K562 (cell line): ENCODE data around the gene PANX1. TPM values are rescaled to one million over a fixed set of nuclear protein-coding genes. Genes with fewer than 3 reads are reported as not detected.

Source experiments
- ATAC-seq: fragments of 200-7000 bp; cut with Tn5 transposase; 3 replicates; pipeline ENCODE4 v1.9.1; 2020; ENCODE audit warnings: moderate library complexity
- BruUV-seq: library from RNA; stranded (reverse); fragments of 400-500 nt; replicated peaks from 2 replicates; lab custom pipeline; 2021; lab: Mats Ljungman, UMichigan
- CTCF ChIA-PET: fragments of 300-600 bp; formaldehyde crosslinking; extraction: SDS; loops from one replicate; lab custom pipeline; 2021; ENCODE audit warnings: low intra/inter-chr PET ratio; lab: Yijun Ruan, JAX
- POLR2A ChIA-PET: fragments of 300-600, 350-650 bp; sonication (Branson Sonifier 250); formaldehyde crosslinking; extraction: SDS; loops from one replicate; lab custom pipeline; 2021; ENCODE audit warnings: antibody characterized with exemption, inconsistent platforms; lab: Yijun Ruan, JAX
- DNase-seq, 4 experiments: peaks; one replicate each; pipeline versions ENCODE4 v3.0.0 to v3.0.0-alpha.2; 2011 to 2018; ENCODE audit warnings: low spot score in 3 of 4, mixed read lengths in 3 of 4; ENCODE audit errors: extremely low read depth in 1 of 4
- FAIRE-seq: peaks from 2 replicates; lab custom pipeline; 2011; peaks lifted over from hg19 to GRCh38; lab: Jason Lieb, UNC
- H2AFZ ChIP-seq: 2 replicates; pipeline ENCODE4 v1.6.0; 2011; ENCODE audit warnings: low read depth, low read length, control low read depth, inconsistent platforms
- H3K27ac ChIP-seq: fragments of 200-600 bp; 3 replicates; pipeline ENCODE4 v1.8.0; 2011; ENCODE audit warnings: low read depth, mild to moderate bottlenecking, control low read depth, inconsistent platforms, low read length, moderate library complexity, mixed read lengths; ENCODE audit errors: extremely low read depth
- H3K27me3 ChIP-seq, 2 experiments: fragments of 300-600 bp in 1 of 2; 2 replicates in 1 of 2; 3 replicates in 1 of 2; pipeline versions ENCODE4 v1.6.0 to v1.8.0; 2011; ENCODE audit warnings: inconsistent platforms in 2 of 2, low read length in 2 of 2, mild to moderate bottlenecking in 1 of 2, mixed read lengths in 1 of 2, moderate library complexity in 1 of 2; ENCODE audit not compliant: control insufficient read depth in 2 of 2, insufficient read depth in 2 of 2
- H3K36me3 ChIP-seq: fragments of 300-600 bp; 3 replicates; pipeline ENCODE4 v1.8.0; 2011; ENCODE audit warnings: mild to moderate bottlenecking, low read length, inconsistent platforms; ENCODE audit not compliant: control insufficient read depth, insufficient read depth
- H3K4me1 ChIP-seq, 2 experiments: fragments of 200-600 bp in 1 of 2; replicated peaks in 1 of 2; 2 replicates in 1 of 2; 3 replicates in 1 of 2; pipeline versions ENCODE4 v1.5.1 to v1.8.0; 2011; ENCODE audit warnings: inconsistent platforms in 2 of 2, low read length in 2 of 2, mild to moderate bottlenecking in 1 of 2, mixed read lengths in 1 of 2, moderate library complexity in 1 of 2; ENCODE audit not compliant: control insufficient read depth in 2 of 2, insufficient read depth in 2 of 2
- H3K4me2 ChIP-seq: 2 replicates; pipeline ENCODE4 v1.6.1; 2011; ENCODE audit warnings: low read length, control low read depth, inconsistent platforms, mixed read lengths; ENCODE audit not compliant: insufficient read depth
- H3K4me3 ChIP-seq: fragments of 200-600 bp; sonication (generic), shearing (Covaris generic); 2 replicates; pipeline ENCODE4 v1.5.1; 2016; ENCODE audit warnings: control low read depth, inconsistent platforms
- H3K79me2 ChIP-seq: fragments of 200-600 bp; 3 replicates; pipeline ENCODE4 v1.8.0; 2011; ENCODE audit warnings: low read length, inconsistent platforms; ENCODE audit not compliant: control insufficient read depth, insufficient read depth
- H3K9ac ChIP-seq, 2 experiments: 2 replicates each; pipeline versions ENCODE4 v1.6.0 to v1.6.1; 2011; ENCODE audit warnings: low read depth in 2 of 2, low read length in 2 of 2, control low read depth in 1 of 2, inconsistent platforms in 1 of 2, mild to moderate bottlenecking in 1 of 2, mixed read lengths in 1 of 2; ENCODE audit not compliant: insufficient read depth in 1 of 2
- H3K9me1 ChIP-seq: one replicate; pipeline ENCODE4 v1.6.0; 2011; ENCODE audit warnings: inconsistent platforms, mild to moderate bottlenecking, low read length, moderate library complexity; ENCODE audit not compliant: control insufficient read depth, insufficient read depth
- H3K9me3 ChIP-seq: replicated peaks from 2 replicates; pipeline ENCODE4 v1.5.1; 2011; ENCODE audit warnings: low read depth, low read length, inconsistent platforms; ENCODE audit not compliant: control insufficient read depth, insufficient read depth
- H4K20me1 ChIP-seq: replicated peaks from 2 replicates; pipeline ENCODE4 v1.6.1; 2011; ENCODE audit warnings: low read length, inconsistent platforms, mixed read lengths; ENCODE audit not compliant: control insufficient read depth, insufficient read depth
- DNMT1 ChIP-seq: fragments of 450-650 bp; IDR thresholded peaks from 2 replicates; pipeline ENCODE4 v1.6.1; 2016; ENCODE audit warnings: antibody characterized with exemption, mild to moderate bottlenecking
- FOXJ2 ChIP-seq: fragments of 200-800 bp; sonication (Bioruptor generic); IDR thresholded peaks from 2 replicates; pipeline ENCODE4 v1.6.1; 2016; ENCODE audit warnings: missing genetic modification characterization, missing compliant biosample characterization
- NR2C1 ChIP-seq, 2 experiments: fragments of 450-650 bp; IDR thresholded peaks; 2 replicates each; pipeline ENCODE4 v1.6.1; 2017; ENCODE audit warnings: mild to moderate bottlenecking in 2 of 2, antibody characterized with exemption in 1 of 2, inconsistent platforms in 1 of 2, missing compliant biosample characterization in 1 of 2, missing genetic modification characterization in 1 of 2
- RBM22 ChIP-seq: fragments of 200-400 bp; formaldehyde crosslinking; IDR thresholded peaks from 2 replicates; pipeline ENCODE4 v1.6.1; 2018; ENCODE audit warnings: low read length, low read depth; ENCODE audit not compliant: poor library complexity, severe bottlenecking
- ZFP36 ChIP-seq: fragments of 150-350 bp; IDR thresholded peaks from 2 replicates; pipeline ENCODE4 v1.6.1; 2018; ENCODE audit warnings: low read length, low read depth; ENCODE audit not compliant: partially characterized antibody
- ZNF165 ChIP-seq: fragments of 250-450 bp; sonication (Bioruptor Pico); IDR thresholded peaks from 2 replicates; pipeline ENCODE4 v1.4.0; 2020; ENCODE audit warnings: borderline replicate concordance
- ZNF551 ChIP-seq: fragments of 250-450 bp; sonication (Bioruptor Pico); IDR thresholded peaks from 2 replicates; pipeline ENCODE4 v1.5.0; 2021; ENCODE audit warnings: mild to moderate bottlenecking, moderate library complexity
- WGBS: fragments of 100-300 bp; shearing (Covaris generic); methylation state at CpG from one replicate; pipeline ENCODE4 v1.1.6; 2016; ENCODE audit warnings: low coverage, mixed read lengths; ENCODE audit not compliant: insufficient coverage; ENCODE audit errors: missing lambda C conversion rate; 5-methylcytosine and 5-hydroxymethylcytosine counted together
- in situ Hi-C: fragments of 300-500 bp; cut with MboI; formaldehyde crosslinking; loops from 4 replicates; pipeline ENCODE4 v1.15.0; 2018; ENCODE audit warnings: inconsistent platforms, mixed read lengths
- intact Hi-C: fragments of 100-400 bp; cut with micrococcal nuclease; formaldehyde crosslinking; loops from 2 replicates; pipeline ENCODE4 v1.14.2; 2022
- polyA plus RNA-seq, 8 experiments: library from polyadenylated mRNA; depleted of rRNA in 4 of 8; stranded (reverse) in 5 of 8; unstranded in 3 of 8; fragments of >200 nt; fragmentation: Nextera tagmentation in 2 of 8; fragmentation: Illumina TruSeq in 1 of 8; extraction: Ambion mirVana in 2 of 8; extraction: Trizol in 1 of 8; gene quantifications; 2 replicates each; pipeline versions ENCODE4 v1.2.1 to v1.2.3, GENCODE V29; 2011 to 2014; ENCODE audit warnings: inconsistent platforms in 1 of 8, missing spikeins in 1 of 8
- total RNA-seq, 7 experiments: library from RNA; depleted of rRNA in 6 of 7; stranded (reverse); fragments of >200 nt in 6 of 7; fragmentation: Illumina TruSeq in 2 of 7; extraction: Trizol in 2 of 7; gene quantifications; 2 replicates each; pipeline versions ENCODE4 v1.2.1 to v1.2.3, GENCODE V29; 2011 to 2021; ENCODE audit warnings: low replicate concordance in 1 of 7
- TF ChIP-seq, protein P1 (sequence below): fragments of 450-650 bp; IDR thresholded peaks from 2 replicates; pipeline ENCODE4 v1.6.1; 2016; ENCODE audit warnings: mild to moderate bottlenecking
- TF ChIP-seq, protein P2 (sequence below): fragments of 450-650 bp; IDR thresholded peaks from 2 replicates; pipeline ENCODE4 v1.6.1; 2014; ENCODE audit warnings: low read depth, mild to moderate bottlenecking, moderate library complexity, borderline replicate concordance

The PANX1 gene
- total and polyA plus RNA-seq, 9 of the 15 experiments (the other 6 are each of a cell fraction or from before 2014, with no cell fraction given): 1.9 to 14.8 (median 10.1) TPM

DNA sequence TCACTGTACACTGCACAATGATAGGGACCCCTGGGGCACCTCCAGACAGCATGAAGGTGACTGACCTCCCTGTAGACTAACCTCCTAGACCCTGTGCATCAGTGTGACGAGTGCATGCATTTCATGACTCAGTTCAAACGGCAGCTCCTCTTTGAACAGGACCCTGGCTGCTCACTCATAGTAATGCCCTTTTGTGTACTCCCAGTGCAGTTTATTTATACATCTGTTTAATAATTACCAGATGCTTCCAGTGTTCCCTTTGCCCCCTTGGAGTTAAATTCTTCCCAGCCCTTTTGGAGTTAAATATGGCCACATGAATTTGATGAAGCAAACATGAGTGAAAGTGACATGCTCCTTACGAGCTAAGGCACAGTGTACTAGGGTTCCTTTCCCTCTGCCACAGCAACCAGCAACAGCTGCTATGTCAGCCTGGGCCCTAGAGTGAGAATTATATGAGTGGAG, 72.4 kb downstream of the PANX1 start:
- FAIRE-seq (no peak), DNase-seq (no peak), ATAC-seq (no peak)
- Histone ChIP-seq H4K20me1 (no peaks in the 10 kb centered on the region), H2AFZ (no peak overlapping the region), H3K9ac (no peak overlapping the region), H3K4me1 (peaks cover 0 to 2% of the 10 kb centered on the region in 2 experiments; a peak in 2 of 5 replicates), H3K79me2 (no peaks in the 10 kb centered on the region), H3K9me1 (no peaks in the 10 kb centered on the region), H3K4me3 (no peak overlapping the region), H3K36me3 (no peaks in the 10 kb centered on the region), H3K9me3 (no peaks in the 10 kb centered on the region), H3K4me2 (no peak overlapping the region), H3K27me3 (peaks cover 0 to 6% of the 10 kb centered on the region in 2 experiments; a peak in 1 of 5 replicates), H3K27ac (no peak overlapping the region)
- intact Hi-C loops: loop anchor here (10.0 kb wide), 1 partner anchor 144 kb away; no protein-coding TSS in a partner anchor
- WGBS: 6% methylated on average over 3 of the region's 3 CpGs
- no peak for TF ChIP-seq ZNF551 (CRISPR knock-in tag)
- TF ChIP-seq ZNF165 (CRISPR knock-in tag): no peak
- TF ChIP-seq ZFP36: no peak
- no peak for TF ChIP-seq FOXJ2 (tag)
- TF ChIP-seq, protein P1, sequence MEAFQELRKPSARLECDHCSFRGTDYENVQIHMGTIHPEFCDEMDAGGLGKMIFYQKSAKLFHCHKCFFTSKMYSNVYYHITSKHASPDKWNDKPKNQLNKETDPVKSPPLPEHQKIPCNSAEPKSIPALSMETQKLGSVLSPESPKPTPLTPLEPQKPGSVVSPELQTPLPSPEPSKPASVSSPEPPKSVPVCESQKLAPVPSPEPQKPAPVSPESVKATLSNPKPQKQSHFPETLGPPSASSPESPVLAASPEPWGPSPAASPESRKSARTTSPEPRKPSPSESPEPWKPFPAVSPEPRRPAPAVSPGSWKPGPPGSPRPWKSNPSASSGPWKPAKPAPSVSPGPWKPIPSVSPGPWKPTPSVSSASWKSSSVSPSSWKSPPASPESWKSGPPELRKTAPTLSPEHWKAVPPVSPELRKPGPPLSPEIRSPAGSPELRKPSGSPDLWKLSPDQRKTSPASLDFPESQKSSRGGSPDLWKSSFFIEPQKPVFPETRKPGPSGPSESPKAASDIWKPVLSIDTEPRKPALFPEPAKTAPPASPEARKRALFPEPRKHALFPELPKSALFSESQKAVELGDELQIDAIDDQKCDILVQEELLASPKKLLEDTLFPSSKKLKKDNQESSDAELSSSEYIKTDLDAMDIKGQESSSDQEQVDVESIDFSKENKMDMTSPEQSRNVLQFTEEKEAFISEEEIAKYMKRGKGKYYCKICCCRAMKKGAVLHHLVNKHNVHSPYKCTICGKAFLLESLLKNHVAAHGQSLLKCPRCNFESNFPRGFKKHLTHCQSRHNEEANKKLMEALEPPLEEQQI: no peak
- TF ChIP-seq, protein P2, sequence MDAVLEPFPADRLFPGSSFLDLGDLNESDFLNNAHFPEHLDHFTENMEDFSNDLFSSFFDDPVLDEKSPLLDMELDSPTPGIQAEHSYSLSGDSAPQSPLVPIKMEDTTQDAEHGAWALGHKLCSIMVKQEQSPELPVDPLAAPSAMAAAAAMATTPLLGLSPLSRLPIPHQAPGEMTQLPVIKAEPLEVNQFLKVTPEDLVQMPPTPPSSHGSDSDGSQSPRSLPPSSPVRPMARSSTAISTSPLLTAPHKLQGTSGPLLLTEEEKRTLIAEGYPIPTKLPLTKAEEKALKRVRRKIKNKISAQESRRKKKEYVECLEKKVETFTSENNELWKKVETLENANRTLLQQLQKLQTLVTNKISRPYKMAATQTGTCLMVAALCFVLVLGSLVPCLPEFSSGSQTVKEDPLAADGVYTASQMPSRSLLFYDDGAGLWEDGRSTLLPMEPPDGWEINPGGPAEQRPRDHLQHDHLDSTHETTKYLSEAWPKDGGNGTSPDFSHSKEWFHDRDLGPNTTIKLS: no peak
- TF ChIP-seq RBM22: no peak
- TF ChIP-seq DNMT1: no peak
- no peak for TF ChIP-seq NR2C1 (IDR thresholded peaks at IDR 0.05)
- TF ChIP-seq NR2C1 (tag; IDR thresholded peaks at IDR 0.05): no peak
- ChIA-PET CTCF (no interaction called here), POLR2A (no interaction called here)
- BruUV-seq: no TSS peak
- in situ Hi-C loops: no loop called here
